ENCODE results near the gene BTN1A1. TPM values are rescaled to one million over a fixed set of nuclear protein-coding genes. Genes with fewer than 3 reads are reported as not detected.

The BTN1A1 gene
- total and polyA plus RNA-seq, 4 donors: 0.06 to 0.26 (median 0.06) TPM; not detected in 1

GRCh38 chr6:26455357-26455970, 44.6 kb upstream of the BTN1A1 start:
- TF ChIP-seq CTCF (IDR thresholded peaks at IDR 0.05; ENCODE audit: control extremely low read depth, extremely low read depth): no peak
- ATAC-seq (ENCODE audit: insufficient read depth, low FRiP score) (no peak), DNase-seq (no peak)
- H3K4me3 ChIP-seq: no peak overlapping the region
- peaks cover 5 to 22% (median 15%) of the 10 kb centered on the region in 5 donors for H3K4me1 ChIP-seq (ENCODE audit: control insufficient read depth in 5 of 5, insufficient read depth in 5 of 5, low read length in 5 of 5)
- H3K9ac ChIP-seq (ENCODE audit: insufficient read depth in 1 of 2, low read length in 2 of 2): no peak overlapping the region
- no peak overlapping the region for H3K27ac ChIP-seq (ENCODE audit: low read depth in 1 of 2, low read length in 1 of 2)
- peaks cover 0 to 11% (median 8%) of the 10 kb centered on the region in 4 donors for H3K36me3 ChIP-seq (ENCODE audit: control insufficient read depth in 4 of 4, insufficient read depth in 4 of 4, low read length in 4 of 4)
- no peaks in the 10 kb centered on the region for H3K27me3 ChIP-seq (ENCODE audit: control insufficient read depth in 3 of 3, insufficient read depth in 3 of 3, low read length in 2 of 3)
- WGBS, 2 donors: 83 to 87% methylated on average over 3 of the region's 3 CpGs
- H3K9me3 ChIP-seq (ENCODE audit: control insufficient read depth in 4 of 4, insufficient read depth in 3 of 4, low read length in 3 of 4): no peaks in the 10 kb centered on the region

GRCh38 chr6:26457264-26457805, 42.8 kb upstream of the BTN1A1 start:
- Histone ChIP-seq H3K27me3 (ENCODE audit: control insufficient read depth in 3 of 3, insufficient read depth in 3 of 3, low read length in 2 of 3) (no peaks in the 10 kb centered on the region), H3K27ac (ENCODE audit: low read depth in 1 of 2, low read length in 1 of 2) (peak overlapping the region; percentile 69 to 89), H3K36me3 (ENCODE audit: control insufficient read depth in 4 of 4, insufficient read depth in 4 of 4, low read length in 4 of 4) (peaks cover 0 to 21% (median 11%) of the 10 kb centered on the region in 4 donors), H3K9me3 (ENCODE audit: control insufficient read depth in 4 of 4, insufficient read depth in 3 of 4, low read length in 3 of 4) (no peaks in the 10 kb centered on the region), H3K4me3 (no peak overlapping the region), H3K9ac (ENCODE audit: insufficient read depth in 1 of 2, low read length in 2 of 2) (peak overlapping the region; percentile 97 to 98), H3K4me1 (ENCODE audit: control insufficient read depth in 5 of 5, insufficient read depth in 5 of 5, low read length in 5 of 5) (peaks cover 10 to 25% (median 19%) of the 10 kb centered on the region in 5 donors)
- ATAC-seq (ENCODE audit: insufficient read depth, low FRiP score) (peak; percentile 47), DNase-seq (peak in 1 of 3 donors; percentile 65)
- 21% methylated on average over 9 of the region's 9 CpGs for WGBS, 2 donors
- no peak for TF ChIP-seq CTCF (IDR thresholded peaks at IDR 0.05; ENCODE audit: control extremely low read depth, extremely low read depth)

GRCh38 chr6:26457806-26458688, 42.1 kb upstream of the BTN1A1 start, which contains the start of gene BTN2A1:
Gene BTN2A1, plus strand, starts transcription at chr6:26457955. Its CDS starts 682 bp downstream, at chr6:26458637.
- Histone ChIP-seq H3K27ac (ENCODE audit: low read depth in 1 of 2, low read length in 1 of 2) (peak within 1 kb of the TSS; percentile 89 to 95), H3K4me1 (ENCODE audit: control insufficient read depth in 5 of 5, insufficient read depth in 5 of 5, low read length in 5 of 5) (peaks cover 10 to 25% (median 19%) of the 10 kb centered on the region in 5 donors), H3K4me3 (peak within 1 kb of the TSS; percentile 76), H3K9ac (ENCODE audit: insufficient read depth in 1 of 2, low read length in 2 of 2) (peak within 1 kb of the TSS; percentile 97 to 98), H3K27me3 (ENCODE audit: control insufficient read depth in 3 of 3, insufficient read depth in 3 of 3, low read length in 2 of 3) (no peaks in the 10 kb centered on the region), H3K36me3 (ENCODE audit: control insufficient read depth in 4 of 4, insufficient read depth in 4 of 4, low read length in 4 of 4) (peaks cover 0 to 27% (median 16%) of the 10 kb centered on the region in 4 donors), H3K9me3 (ENCODE audit: control insufficient read depth in 4 of 4, insufficient read depth in 3 of 4, low read length in 3 of 4) (no peaks in the 10 kb centered on the region)
- no peak for TF ChIP-seq CTCF (IDR thresholded peaks at IDR 0.05; ENCODE audit: control extremely low read depth, extremely low read depth)
- DNase-seq (peak; percentile 90 to 97 (median 97)), ATAC-seq (ENCODE audit: insufficient read depth, low FRiP score) (peak; percentile 96)
- 0% methylated on average over 31 of the region's 31 CpGs for WGBS, 2 donors

All from lung (tissue), 12 donors.